ENCODE measurements around the gene SLC1A3. TPM values are rescaled to one million over a fixed set of nuclear protein-coding genes. Genes with fewer than 3 reads are reported as not detected.

The SLC1A3 gene
- total and polyA plus RNA-seq, 4 donors: 0.61 to 23.5 (median 16.1) TPM

GRCh38 chr5:36631620-36632362, 25.4 kb downstream of the SLC1A3 start:
- no peaks in the 10 kb centered on the region for H3K36me3 ChIP-seq (ENCODE audit: control insufficient read depth in 1 of 2, insufficient read depth in 2 of 2, low read length in 1 of 2)
- H3K27ac ChIP-seq (ENCODE audit: low read depth in 1 of 2, low read length in 2 of 2): no peak overlapping the region
- peaks cover 0 to 2% of the 10 kb centered on the region in 2 donors for H3K27me3 ChIP-seq (ENCODE audit: control insufficient read depth in 1 of 2, insufficient read depth in 2 of 2, low read length in 1 of 2)
- no peaks in the 10 kb centered on the region for H3K4me1 ChIP-seq (ENCODE audit: control insufficient read depth in 1 of 2, insufficient read depth in 2 of 2, low read length in 2 of 2)
- H3K4me3 ChIP-seq (ENCODE audit: low read length in 2 of 2): no peak overlapping the region
- WGBS, 2 donors: 62 to 80% methylated on average over 5 of the region's 5 CpGs
- ATAC-seq (ENCODE audit: low FRiP score) (no peak), DNase-seq (no peak)
- no peaks in the 10 kb centered on the region for H3K9me3 ChIP-seq (ENCODE audit: control insufficient read depth, low read length)
- intact Hi-C loops (cut with DNase I): no loop called here

GRCh38 chr5:36632363-36632664, 25.9 kb downstream of the SLC1A3 start:
- Histone ChIP-seq H3K4me3 (ENCODE audit: low read length in 2 of 2) (no peak overlapping the region), H3K27ac (ENCODE audit: low read depth in 1 of 2, low read length in 2 of 2) (no peak overlapping the region), H3K27me3 (ENCODE audit: control insufficient read depth in 1 of 2, insufficient read depth in 2 of 2, low read length in 1 of 2) (peaks cover 0 to 2% of the 10 kb centered on the region in 2 donors), H3K9me3 (ENCODE audit: control insufficient read depth, low read length) (no peaks in the 10 kb centered on the region), H3K4me1 (ENCODE audit: control insufficient read depth in 1 of 2, insufficient read depth in 2 of 2, low read length in 2 of 2) (no peaks in the 10 kb centered on the region), H3K36me3 (ENCODE audit: control insufficient read depth in 1 of 2, insufficient read depth in 2 of 2, low read length in 1 of 2) (no peaks in the 10 kb centered on the region)
- no peak for DNase-seq
- intact Hi-C loops (cut with DNase I): no loop called here
- ATAC-seq (ENCODE audit: low FRiP score): no peak

GRCh38 chr5:36635721-36636390, 29.4 kb downstream of the SLC1A3 start:
- no peaks in the 10 kb centered on the region for H3K9me3 ChIP-seq (ENCODE audit: control insufficient read depth, low read length)
- no peaks in the 10 kb centered on the region for H3K36me3 ChIP-seq (ENCODE audit: control insufficient read depth in 1 of 2, insufficient read depth in 2 of 2, low read length in 1 of 2)
- no peaks in the 10 kb centered on the region for H3K4me1 ChIP-seq (ENCODE audit: control insufficient read depth in 1 of 2, insufficient read depth in 2 of 2, low read length in 2 of 2)
- intact Hi-C loops (cut with DNase I): no loop called here
- no peak for ATAC-seq (ENCODE audit: low FRiP score)
- H3K27ac ChIP-seq (ENCODE audit: low read depth in 1 of 2, low read length in 2 of 2): no peak overlapping the region
- DNase-seq: no peak
- peaks cover 0 to 2% of the 10 kb centered on the region in 2 donors for H3K27me3 ChIP-seq (ENCODE audit: control insufficient read depth in 1 of 2, insufficient read depth in 2 of 2, low read length in 1 of 2)
- no peak overlapping the region for H3K4me3 ChIP-seq (ENCODE audit: low read length in 2 of 2)
- WGBS, 2 donors: 90 to 92% methylated on average over 9 of the region's 9 CpGs

- Histone ChIP-seq H3K4me1 (ENCODE audit: control insufficient read depth in 1 of 2, insufficient read depth in 2 of 2, low read length in 2 of 2) (no peaks in the 10 kb centered on the region), H3K27ac (ENCODE audit: low read depth in 1 of 2, low read length in 2 of 2) (no peak overlapping the region), H3K36me3 (ENCODE audit: control insufficient read depth in 1 of 2, insufficient read depth in 2 of 2, low read length in 1 of 2) (no peaks in the 10 kb centered on the region), H3K9me3 (ENCODE audit: control insufficient read depth, low read length) (no peaks in the 10 kb centered on the region), H3K27me3 (ENCODE audit: control insufficient read depth in 1 of 2, insufficient read depth in 2 of 2, low read length in 1 of 2) (peaks cover 0 to 2% of the 10 kb centered on the region in 2 donors), H3K4me3 (ENCODE audit: low read length in 2 of 2) (no peak overlapping the region)
- intact Hi-C loops (cut with DNase I): no loop called here
- WGBS, 2 donors: 73 to 74% methylated on average over 4 of the region's 4 CpGs
- DNase-seq: no peak
- no peak for ATAC-seq (ENCODE audit: low FRiP score)
Measured at GRCh38 chr5:36637101-36637500, 30.7 kb downstream of the SLC1A3 start.

- DNase-seq (no peak), ATAC-seq (ENCODE audit: low FRiP score) (no peak)
- 88 to 94% methylated on average over 1 of the region's 1 CpG for WGBS, 2 donors
- Histone ChIP-seq H3K4me3 (ENCODE audit: low read length in 2 of 2) (no peak overlapping the region), H3K27me3 (ENCODE audit: control insufficient read depth in 1 of 2, insufficient read depth in 2 of 2, low read length in 1 of 2) (peaks cover 0 to 2% of the 10 kb centered on the region in 2 donors), H3K4me1 (ENCODE audit: control insufficient read depth in 1 of 2, insufficient read depth in 2 of 2, low read length in 2 of 2) (no peaks in the 10 kb centered on the region), H3K9me3 (ENCODE audit: control insufficient read depth, low read length) (no peaks in the 10 kb centered on the region), H3K36me3 (ENCODE audit: control insufficient read depth in 1 of 2, insufficient read depth in 2 of 2, low read length in 1 of 2) (no peaks in the 10 kb centered on the region), H3K27ac (ENCODE audit: low read depth in 1 of 2, low read length in 2 of 2) (no peak overlapping the region)
- intact Hi-C loops (cut with DNase I): no loop called here
Measured at GRCh38 chr5:36637516-36637915, 31.1 kb downstream of the SLC1A3 start.

- Histone ChIP-seq H3K9me3 (ENCODE audit: control insufficient read depth, low read length) (no peaks in the 10 kb centered on the region), H3K36me3 (ENCODE audit: control insufficient read depth in 1 of 2, insufficient read depth in 2 of 2, low read length in 1 of 2) (no peaks in the 10 kb centered on the region), H3K4me1 (ENCODE audit: control insufficient read depth in 1 of 2, insufficient read depth in 2 of 2, low read length in 2 of 2) (no peaks in the 10 kb centered on the region), H3K4me3 (ENCODE audit: low read length in 2 of 2) (no peak overlapping the region), H3K27me3 (ENCODE audit: control insufficient read depth in 1 of 2, insufficient read depth in 2 of 2, low read length in 1 of 2) (peaks cover 0 to 2% of the 10 kb centered on the region in 2 donors), H3K27ac (ENCODE audit: low read depth in 1 of 2, low read length in 2 of 2) (no peak overlapping the region)
- ATAC-seq (ENCODE audit: low FRiP score) (no peak), DNase-seq (no peak)
- WGBS, 2 donors: 40% methylated on average over 4 of the region's 4 CpGs
- intact Hi-C loops (cut with DNase I): no loop called here
Measured at GRCh38 chr5:36638056-36638455, 31.6 kb downstream of the SLC1A3 start.

GRCh38 chr5:36640949-36641348, 34.5 kb downstream of the SLC1A3 start:
- DNase-seq (no peak), ATAC-seq (ENCODE audit: low FRiP score) (no peak)
- Histone ChIP-seq H3K36me3 (ENCODE audit: control insufficient read depth in 1 of 2, insufficient read depth in 2 of 2, low read length in 1 of 2) (no peaks in the 10 kb centered on the region), H3K4me1 (ENCODE audit: control insufficient read depth in 1 of 2, insufficient read depth in 2 of 2, low read length in 2 of 2) (no peaks in the 10 kb centered on the region), H3K27ac (ENCODE audit: low read depth in 1 of 2, low read length in 2 of 2) (no peak overlapping the region), H3K9me3 (ENCODE audit: control insufficient read depth, low read length) (no peaks in the 10 kb centered on the region), H3K4me3 (ENCODE audit: low read length in 2 of 2) (no peak overlapping the region), H3K27me3 (ENCODE audit: control insufficient read depth in 1 of 2, insufficient read depth in 2 of 2, low read length in 1 of 2) (no peaks in the 10 kb centered on the region)
- 22 to 39% methylated on average over 1 of the region's 1 CpG for WGBS, 2 donors
- intact Hi-C loops (cut with DNase I): no loop called here

GRCh38 chr5:36641431-36641830, 35.0 kb downstream of the SLC1A3 start:
- ATAC-seq (ENCODE audit: low FRiP score): no peak
- no peaks in the 10 kb centered on the region for H3K4me1 ChIP-seq (ENCODE audit: control insufficient read depth in 1 of 2, insufficient read depth in 2 of 2, low read length in 2 of 2)
- H3K4me3 ChIP-seq (ENCODE audit: low read length in 2 of 2): no peak overlapping the region
- intact Hi-C loops (cut with DNase I): no loop called here
- H3K27me3 ChIP-seq (ENCODE audit: control insufficient read depth in 1 of 2, insufficient read depth in 2 of 2, low read length in 1 of 2): no peaks in the 10 kb centered on the region
- H3K36me3 ChIP-seq (ENCODE audit: control insufficient read depth in 1 of 2, insufficient read depth in 2 of 2, low read length in 1 of 2): no peaks in the 10 kb centered on the region
- no peak overlapping the region for H3K27ac ChIP-seq (ENCODE audit: low read depth in 1 of 2, low read length in 2 of 2)
- no peak for DNase-seq
- H3K9me3 ChIP-seq (ENCODE audit: control insufficient read depth, low read length): no peaks in the 10 kb centered on the region

- DNase-seq (no peak), ATAC-seq (ENCODE audit: low FRiP score) (no peak)
- 24 to 29% methylated on average over 4 of the region's 4 CpGs for WGBS, 2 donors
- Histone ChIP-seq H3K4me3 (ENCODE audit: low read length in 2 of 2) (no peak overlapping the region), H3K27ac (ENCODE audit: low read depth in 1 of 2, low read length in 2 of 2) (no peak overlapping the region), H3K27me3 (ENCODE audit: control insufficient read depth in 1 of 2, insufficient read depth in 2 of 2, low read length in 1 of 2) (no peaks in the 10 kb centered on the region), H3K4me1 (ENCODE audit: control insufficient read depth in 1 of 2, insufficient read depth in 2 of 2, low read length in 2 of 2) (no peaks in the 10 kb centered on the region), H3K36me3 (ENCODE audit: control insufficient read depth in 1 of 2, insufficient read depth in 2 of 2, low read length in 1 of 2) (no peaks in the 10 kb centered on the region), H3K9me3 (ENCODE audit: control insufficient read depth, low read length) (no peaks in the 10 kb centered on the region)
- intact Hi-C loops (cut with DNase I): no loop called here
Measured at GRCh38 chr5:36642089-36642488, 35.7 kb downstream of the SLC1A3 start.
